Activated CD4-positive, alpha-beta T cell treated with anti-CD3 and anti-CD28 coated beads for 1 hour (primary cell): Measurements from ENCODE around the gene RHBDF2.
"Not testable (repeated sequence)": the region's sequence is repeated elsewhere in the genome, so short reads cannot be mapped to it uniquely, and the experiment has no call there.

Experiments
- DNase-seq: peaks from one replicate; pipeline ENCODE4 v3.0.0-alpha.2; 2020

Gene RHBDF2

GRCh38 chr17:76523084-76524037 lies 22.1 kb upstream of the RHBDF2 start:
- peak; percentile 74 for DNase-seq

GRCh38 chr17:76521683-76522082 lies 20.5 kb upstream of the RHBDF2 start:
- not testable (repeated sequence) for DNase-seq

GRCh38 chr17:76521262-76521661 lies 20.0 kb upstream of the RHBDF2 start:
- no peak for DNase-seq

- no peak for DNase-seq
Measured at GRCh38 chr17:76519048-76519966, 18.1 kb upstream of the RHBDF2 start.

- no peak for DNase-seq
Measured at GRCh38 chr17:76517638-76518038, 16.4 kb upstream of the RHBDF2 start.

- DNase-seq: peak; percentile 65
Measured at GRCh38 chr17:76515274-76515949, 14.2 kb upstream of the RHBDF2 start.

- DNase-seq: not testable (repeated sequence)
Measured at GRCh38 chr17:76514355-76514754, 13.1 kb upstream of the RHBDF2 start.

GRCh38 chr17:76513306-76513692 lies 12.1 kb upstream of the RHBDF2 start:
- no peak for DNase-seq

GRCh38 chr17:76512366-76513305 lies 11.4 kb upstream of the RHBDF2 start:
- no peak for DNase-seq

- no peak for DNase-seq
Measured at GRCh38 chr17:76511668-76512365, 10.6 kb upstream of the RHBDF2 start.

- DNase-seq: no peak
Measured at GRCh38 chr17:76510831-76511244, 9.6 kb upstream of the RHBDF2 start.

- not testable (repeated sequence) for DNase-seq
Measured at GRCh38 chr17:76508472-76509063, 7.3 kb upstream of the RHBDF2 start.

GRCh38 chr17:76506408-76507345 lies 5.5 kb upstream of the RHBDF2 start:
- DNase-seq: peak; percentile 85

GRCh38 chr17:76504117-76504516 lies 2.9 kb upstream of the RHBDF2 start:
- DNase-seq: no peak

- no peak for DNase-seq
Measured at GRCh38 chr17:76502341-76503211, 1.4 kb upstream of the RHBDF2 start.

GRCh38 chr17:76501827-76502307 lies 644 bp upstream of the RHBDF2 start:
- no peak for DNase-seq

- DNase-seq: no peak
Measured at GRCh38 chr17:76500747-76501017, 541 bp downstream of the RHBDF2 start.

- DNase-seq: no peak
Measured at GRCh38 chr17:76500074-76500746, 1.0 kb downstream of the RHBDF2 start.
